ENCODE results near the gene NKAIN2.

Gene NKAIN2

DNA sequence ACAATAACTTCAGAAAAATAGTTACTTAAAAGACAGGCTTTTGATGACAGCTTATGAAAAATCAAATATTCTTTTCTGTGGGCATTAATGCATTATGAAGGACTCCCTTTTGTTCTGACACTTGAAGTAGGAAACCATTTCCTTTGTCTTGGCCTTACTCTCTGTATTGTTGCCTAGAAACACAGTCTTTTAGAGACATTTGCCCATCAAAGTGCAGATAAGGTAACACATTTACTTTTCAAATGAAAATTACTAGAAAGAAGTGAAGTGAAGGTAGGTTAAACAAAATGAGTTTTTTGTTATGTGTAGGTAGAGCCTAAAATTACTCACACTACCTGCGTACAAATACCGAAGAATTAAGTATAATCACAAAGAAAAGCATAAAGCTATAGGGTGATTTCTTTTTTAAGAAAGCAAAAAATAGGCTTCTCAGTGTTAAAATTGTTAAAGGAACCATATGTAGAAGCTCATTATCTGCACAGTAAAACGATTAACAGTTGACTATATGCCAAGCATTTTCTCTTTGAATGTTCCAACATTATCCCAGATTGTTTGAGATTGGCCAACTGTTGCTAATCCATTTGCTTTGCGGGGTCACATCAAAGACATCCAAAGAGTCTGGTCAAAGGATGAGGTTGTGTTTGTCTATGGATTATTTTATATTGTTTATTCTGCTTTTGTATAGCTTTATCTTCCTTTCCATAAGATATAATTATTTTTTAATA is 616.6 kb downstream of the NKAIN2 start:
- no peaks in the 10 kb centered on the region for H3K36me3 ChIP-seq (ENCODE audit: control insufficient read depth in 2 of 2, insufficient read depth in 1 of 2, low read length in 2 of 2)
- CTCF ChIA-PET: no interaction called here
- no peak overlapping the region for H3K27ac ChIP-seq (ENCODE audit: extremely low read depth, low read depth, low read length)
- TF ChIP-seq SCRT2 (tag by site-specific recombination; IDR thresholded peaks at IDR 0.05) (0 out of 2 replicates have a peak, but pooled peaks have one; percentile 11), PRDM1 (tag by site-specific recombination; IDR thresholded peaks at IDR 0.05) (no peak)
- POLR2A ChIA-PET: no interaction called here
- H3K4me1 ChIP-seq (ENCODE audit: control insufficient read depth, insufficient read depth, low read length): no peaks in the 10 kb centered on the region
- H3K9me3 ChIP-seq (ENCODE audit: control insufficient read depth, insufficient read depth, low read depth, low read length): no peaks in the 10 kb centered on the region
- H3K4me3 ChIP-seq (ENCODE audit: low read depth, low read length): no peak overlapping the region

DNA sequence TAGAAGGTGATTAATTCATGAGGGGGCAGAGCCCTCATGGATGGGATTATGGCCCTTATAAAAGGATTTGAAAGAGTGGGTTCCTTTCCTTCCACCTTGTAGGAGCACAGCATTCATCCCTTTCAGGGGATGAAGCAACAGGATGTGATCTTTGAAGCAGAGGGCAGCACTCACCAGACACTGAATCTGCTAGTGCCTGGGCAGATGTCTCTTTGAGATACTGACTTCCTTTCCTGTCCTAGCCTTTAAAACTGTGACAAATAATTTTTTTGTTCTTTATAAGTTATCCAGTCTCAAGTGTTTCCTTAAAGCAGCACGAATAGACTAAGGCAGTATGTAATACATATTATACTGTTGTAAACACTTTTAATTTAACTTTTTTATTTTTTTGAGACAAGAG is 620.0 kb downstream of the NKAIN2 start:
- no peaks in the 10 kb centered on the region for H3K4me1 ChIP-seq (ENCODE audit: control insufficient read depth, insufficient read depth, low read length)
- TF ChIP-seq, protein P1, sequence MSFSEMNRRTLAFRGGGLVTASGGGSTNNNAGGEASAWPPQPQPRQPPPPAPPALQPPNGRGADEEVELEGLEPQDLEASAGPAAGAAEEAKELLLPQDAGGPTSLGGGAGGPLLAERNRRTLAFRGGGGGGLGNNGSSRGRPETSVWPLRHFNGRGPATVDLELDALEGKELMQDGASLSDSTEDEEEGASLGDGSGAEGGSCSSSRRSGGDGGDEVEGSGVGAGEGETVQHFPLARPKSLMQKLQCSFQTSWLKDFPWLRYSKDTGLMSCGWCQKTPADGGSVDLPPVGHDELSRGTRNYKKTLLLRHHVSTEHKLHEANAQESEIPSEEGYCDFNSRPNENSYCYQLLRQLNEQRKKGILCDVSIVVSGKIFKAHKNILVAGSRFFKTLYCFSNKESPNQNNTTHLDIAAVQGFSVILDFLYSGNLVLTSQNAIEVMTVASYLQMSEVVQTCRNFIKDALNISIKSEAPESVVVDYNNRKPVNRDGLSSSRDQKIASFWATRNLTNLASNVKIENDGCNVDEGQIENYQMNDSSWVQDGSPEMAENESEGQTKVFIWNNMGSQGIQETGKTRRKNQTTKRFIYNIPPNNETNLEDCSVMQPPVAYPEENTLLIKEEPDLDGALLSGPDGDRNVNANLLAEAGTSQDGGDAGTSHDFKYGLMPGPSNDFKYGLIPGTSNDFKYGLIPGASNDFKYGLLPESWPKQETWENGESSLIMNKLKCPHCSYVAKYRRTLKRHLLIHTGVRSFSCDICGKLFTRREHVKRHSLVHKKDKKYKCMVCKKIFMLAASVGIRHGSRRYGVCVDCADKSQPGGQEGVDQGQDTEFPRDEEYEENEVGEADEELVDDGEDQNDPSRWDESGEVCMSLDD (tag by site-specific recombination; IDR thresholded peaks at IDR 0.05): no peak
- TF ChIP-seq REPIN1 (tag by site-specific recombination; IDR thresholded peaks at IDR 0.05; ENCODE audit: low read depth): no peak
- TF ChIP-seq ZNF10 (tag by site-specific recombination; IDR thresholded peaks at IDR 0.05): no peak
- TF ChIP-seq GFI1B (tag by site-specific recombination; IDR thresholded peaks at IDR 0.05): no peak
- no peak for TF ChIP-seq SCRT1 (tag by site-specific recombination; IDR thresholded peaks at IDR 0.05; ENCODE audit: borderline replicate concordance)
- TF ChIP-seq ZNF510 (tag by site-specific recombination; IDR thresholded peaks at IDR 0.05; ENCODE audit: insufficient replicate concordance): no peak
- no peak for TF ChIP-seq ZNF426 (tag by site-specific recombination; IDR thresholded peaks at IDR 0.05)
- no peak overlapping the region for H3K4me3 ChIP-seq (ENCODE audit: low read depth, low read length)
- H3K36me3 ChIP-seq (ENCODE audit: control insufficient read depth in 2 of 2, insufficient read depth in 1 of 2, low read length in 2 of 2): no peaks in the 10 kb centered on the region
- no peaks in the 10 kb centered on the region for H3K9me3 ChIP-seq (ENCODE audit: control insufficient read depth, insufficient read depth, low read depth, low read length)
- POLR2A ChIA-PET: no interaction called here
- CTCF ChIA-PET: no interaction called here
- H3K27ac ChIP-seq (ENCODE audit: extremely low read depth, low read depth, low read length): no peak overlapping the region

GRCh38 chr6:124430740-124431318 is 627.2 kb downstream of the NKAIN2 start:
- no peak overlapping the region for H3K27ac ChIP-seq (ENCODE audit: extremely low read depth, low read depth, low read length)
- no peak for TF ChIP-seq HOXC10 (CRISPR knock-in tag; IDR thresholded peaks at IDR 0.05)
- TF ChIP-seq, protein P2, sequence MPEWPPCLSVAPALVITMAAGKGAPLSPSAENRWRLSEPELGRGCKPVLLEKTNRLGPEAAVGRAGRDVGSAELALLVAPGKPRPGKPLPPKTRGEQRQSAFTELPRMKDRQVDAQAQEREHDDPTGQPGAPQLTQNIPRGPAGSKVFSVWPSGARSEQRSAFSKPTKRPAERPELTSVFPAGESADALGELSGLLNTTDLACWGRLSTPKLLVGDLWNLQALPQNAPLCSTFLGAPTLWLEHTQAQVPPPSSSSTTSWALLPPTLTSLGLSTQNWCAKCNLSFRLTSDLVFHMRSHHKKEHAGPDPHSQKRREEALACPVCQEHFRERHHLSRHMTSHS (tag by site-specific recombination; IDR thresholded peaks at IDR 0.05): no peak
- TF ChIP-seq SCRT1 (tag by site-specific recombination; IDR thresholded peaks at IDR 0.05; ENCODE audit: borderline replicate concordance): no peak
- TF ChIP-seq, protein P3, sequence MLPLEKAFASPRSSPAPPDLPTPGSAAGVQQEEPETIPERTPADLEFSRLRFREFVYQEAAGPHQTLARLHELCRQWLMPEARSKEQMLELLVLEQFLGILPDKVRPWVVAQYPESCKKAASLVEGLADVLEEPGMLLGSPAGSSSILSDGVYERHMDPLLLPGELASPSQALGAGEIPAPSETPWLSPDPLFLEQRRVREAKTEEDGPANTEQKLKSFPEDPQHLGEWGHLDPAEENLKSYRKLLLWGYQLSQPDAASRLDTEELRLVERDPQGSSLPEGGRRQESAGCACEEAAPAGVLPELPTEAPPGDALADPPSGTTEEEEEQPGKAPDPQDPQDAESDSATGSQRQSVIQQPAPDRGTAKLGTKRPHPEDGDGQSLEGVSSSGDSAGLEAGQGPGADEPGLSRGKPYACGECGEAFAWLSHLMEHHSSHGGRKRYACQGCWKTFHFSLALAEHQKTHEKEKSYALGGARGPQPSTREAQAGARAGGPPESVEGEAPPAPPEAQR (tag by site-specific recombination; IDR thresholded peaks at IDR 0.05): no peak
- TF ChIP-seq, protein P4, sequence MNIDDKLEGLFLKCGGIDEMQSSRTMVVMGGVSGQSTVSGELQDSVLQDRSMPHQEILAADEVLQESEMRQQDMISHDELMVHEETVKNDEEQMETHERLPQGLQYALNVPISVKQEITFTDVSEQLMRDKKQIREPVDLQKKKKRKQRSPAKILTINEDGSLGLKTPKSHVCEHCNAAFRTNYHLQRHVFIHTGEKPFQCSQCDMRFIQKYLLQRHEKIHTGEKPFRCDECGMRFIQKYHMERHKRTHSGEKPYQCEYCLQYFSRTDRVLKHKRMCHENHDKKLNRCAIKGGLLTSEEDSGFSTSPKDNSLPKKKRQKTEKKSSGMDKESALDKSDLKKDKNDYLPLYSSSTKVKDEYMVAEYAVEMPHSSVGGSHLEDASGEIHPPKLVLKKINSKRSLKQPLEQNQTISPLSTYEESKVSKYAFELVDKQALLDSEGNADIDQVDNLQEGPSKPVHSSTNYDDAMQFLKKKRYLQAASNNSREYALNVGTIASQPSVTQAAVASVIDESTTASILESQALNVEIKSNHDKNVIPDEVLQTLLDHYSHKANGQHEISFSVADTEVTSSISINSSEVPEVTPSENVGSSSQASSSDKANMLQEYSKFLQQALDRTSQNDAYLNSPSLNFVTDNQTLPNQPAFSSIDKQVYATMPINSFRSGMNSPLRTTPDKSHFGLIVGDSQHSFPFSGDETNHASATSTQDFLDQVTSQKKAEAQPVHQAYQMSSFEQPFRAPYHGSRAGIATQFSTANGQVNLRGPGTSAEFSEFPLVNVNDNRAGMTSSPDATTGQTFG (tag by site-specific recombination; IDR thresholded peaks at IDR 0.05; ENCODE audit: borderline replicate concordance): no peak
- TF ChIP-seq, protein P5, sequence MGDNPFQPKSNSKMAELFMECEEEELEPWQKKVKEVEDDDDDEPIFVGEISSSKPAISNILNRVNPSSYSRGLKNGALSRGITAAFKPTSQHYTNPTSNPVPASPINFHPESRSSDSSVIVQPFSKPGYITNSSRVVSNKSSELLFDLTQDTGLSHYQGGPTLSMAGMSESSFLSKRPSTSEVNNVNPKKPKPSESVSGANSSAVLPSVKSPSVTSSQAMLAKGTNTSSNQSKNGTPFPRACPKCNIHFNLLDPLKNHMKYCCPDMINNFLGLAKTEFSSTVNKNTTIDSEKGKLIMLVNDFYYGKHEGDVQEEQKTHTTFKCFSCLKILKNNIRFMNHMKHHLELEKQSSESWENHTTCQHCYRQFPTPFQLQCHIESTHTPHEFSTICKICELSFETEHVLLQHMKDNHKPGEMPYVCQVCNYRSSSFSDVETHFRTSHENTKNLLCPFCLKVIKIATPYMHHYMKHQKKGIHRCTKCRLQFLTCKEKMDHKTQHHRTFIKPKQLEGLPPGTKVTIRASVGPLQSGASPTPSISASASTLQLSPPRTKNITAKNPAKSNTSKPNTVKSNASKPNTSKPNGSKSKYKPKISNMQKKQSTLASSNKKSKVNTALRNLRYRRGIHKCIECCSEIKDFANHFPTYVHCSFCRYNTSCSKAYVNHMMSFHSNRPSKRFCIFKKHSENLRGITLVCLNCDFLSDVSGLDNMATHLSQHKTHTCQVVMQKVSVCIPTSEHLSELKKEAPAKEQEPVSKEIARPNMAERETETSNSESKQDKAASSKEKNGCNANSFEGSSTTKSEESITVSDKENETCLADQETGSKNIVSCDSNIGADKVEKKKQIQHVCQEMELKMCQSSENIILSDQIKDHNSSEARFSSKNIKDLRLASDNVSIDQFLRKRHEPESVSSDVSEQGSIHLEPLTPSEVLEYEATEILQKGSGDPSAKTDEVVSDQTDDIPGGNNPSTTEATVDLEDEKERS (tag by site-specific recombination; IDR thresholded peaks at IDR 0.05): no peak
- no peak for TF ChIP-seq ZNF138 (tag by site-specific recombination; IDR thresholded peaks at IDR 0.05; ENCODE audit: borderline replicate concordance)
- TF ChIP-seq ZNF843 (tag by site-specific recombination; IDR thresholded peaks at IDR 0.05): no peak
- TF ChIP-seq ZNF654 (tag by site-specific recombination; IDR thresholded peaks at IDR 0.05; ENCODE audit: low read depth): no peak
- TF ChIP-seq ZBTB8A (tag by site-specific recombination; IDR thresholded peaks at IDR 0.05): no peak
- TF ChIP-seq ZNF202 (tag by site-specific recombination; IDR thresholded peaks at IDR 0.05; ENCODE audit: borderline replicate concordance): no peak
- H3K4me1 ChIP-seq (ENCODE audit: control insufficient read depth, insufficient read depth, low read length): peaks cover 10% of the 10 kb centered on the region
- no peaks in the 10 kb centered on the region for H3K36me3 ChIP-seq (ENCODE audit: control insufficient read depth in 2 of 2, insufficient read depth in 1 of 2, low read length in 2 of 2)
- POLR2A ChIA-PET: interaction anchor here (0.6 kb wide), 1 partner anchor 331 kb away, joined by 3 read pairs; no protein-coding TSS in a partner anchor
- H3K4me3 ChIP-seq (ENCODE audit: low read depth, low read length): no peak overlapping the region
- CTCF ChIA-PET: interaction anchor here (1.8 kb wide), 1 partner anchor 9 kb away, joined by 4 read pairs; no protein-coding TSS in a partner anchor
- no peaks in the 10 kb centered on the region for H3K9me3 ChIP-seq (ENCODE audit: control insufficient read depth, insufficient read depth, low read depth, low read length)
